Prostate gland (tissue), 2 donors: ENCODE results near the gene EIF2B1.

ENCODE experiments used
- CTCF ChIP-seq, 4 experiments: fragments of 200-600 bp in 2 of 4; fragments of 450-650 bp in 2 of 4; sonication (generic) in 2 of 4; IDR thresholded peaks; 1 replicate in 3 of 4; 2 replicates in 1 of 4; pipeline ENCODE4 v1.5.1; 2016 to 2019; ENCODE audit warnings: antibody characterized with exemption in 4 of 4, mild to moderate bottlenecking in 2 of 4, moderate library complexity in 2 of 4
- POLR2A ChIP-seq: fragments of 450-650 bp; IDR thresholded peaks from one replicate; pipeline ENCODE4 v1.6.1; 2016; ENCODE audit warnings: antibody characterized with exemption, mild to moderate bottlenecking
- POLR2AphosphoS5 ChIP-seq: sonication (generic); formaldehyde crosslinking; IDR thresholded peaks from one replicate; pipeline ENCODE4 v1.6.1; 2017; ENCODE audit warnings: antibody characterized with exemption

GRCh38 chr12:123597100-123597499 is 36.4 kb downstream of the EIF2B1 start:
- TF ChIP-seq CTCF (IDR thresholded peaks at IDR 0.05) (no peak), POLR2A (no peak), POLR2AphosphoS5 (no peak)
